Right lobe of liver (tissue), 6 donors: ENCODE measurements around the gene PMEL. TPM values are rescaled to one million over a fixed set of nuclear protein-coding genes. Genes with fewer than 3 reads are reported as not detected.

Source experiments
- ATAC-seq, 4 donors: fragments of 200-7000 bp; cut with Tn5 transposase; one replicate each; pipeline ENCODE4 v1.9.1; 2020; ENCODE audit warnings: mild to moderate bottlenecking in 4 of 4, moderate library complexity in 4 of 4
- DNase-seq, 3 donors: peaks; one replicate each; pipeline ENCODE4 v3.0.0-alpha.2; 2020
- H3K27ac ChIP-seq, 3 donors: fragments of 200-600 bp; one replicate each; pipeline ENCODE4 v1.8.0; 2022
- H3K27me3 ChIP-seq, 2 donors: fragments of 200-600 bp; one replicate each; pipeline ENCODE4 v1.8.0; 2022
- H3K36me3 ChIP-seq, 4 donors: fragments of 200-600 bp; sonication (generic) in 1 of 4; one replicate each; pipeline versions ENCODE4 v1.5.1 to v1.8.0; 2017 to 2022; ENCODE audit warnings: control low read depth in 1 of 4
- H3K4me1 ChIP-seq, 4 donors: fragments of 200-600 bp; sonication (generic) in 1 of 4; one replicate each; pipeline versions ENCODE4 v1.5.1 to v1.8.0; 2017 to 2022; ENCODE audit warnings: control low read depth in 1 of 4
- H3K4me3 ChIP-seq, 3 donors: fragments of 200-600 bp; one replicate each; pipeline ENCODE4 v1.8.0; 2022
- H3K9me3 ChIP-seq, 4 donors: fragments of 200-600 bp; sonication (generic) in 1 of 4; one replicate each; pipeline versions ENCODE4 v1.5.1 to v1.8.0; 2017 to 2022; ENCODE audit warnings: control low read depth in 1 of 4
- POLR2A ChIP-seq: fragments of 450-650 bp; IDR thresholded peaks from one replicate; pipeline ENCODE4 v1.6.1; 2017; ENCODE audit warnings: antibody characterized with exemption, mild to moderate bottlenecking
- WGBS: methylation state at CpG from one replicate; pipeline ENCODE4 v1.1.6; 2018; ENCODE audit warnings: low coverage, low lambda C conversion rate; ENCODE audit not compliant: insufficient coverage; ENCODE audit errors: missing lambda C conversion rate; 5-methylcytosine and 5-hydroxymethylcytosine counted together
- intact Hi-C, 2 donors: fragments of 100-400 bp; cut with DNase I; formaldehyde crosslinking; loops; one replicate each; pipeline versions ENCODE4 v1.11.2 to v1.14.1; 2022
- total RNA-seq, 6 experiments: library from RNA; depleted of rRNA in 2 of 6; stranded (reverse); fragments of >200 nt in 2 of 6; fragmentation: NEBNext Ultra II Directional in 3 of 6; extraction: Animal tissue kit (Norgen Biotek cat#: 25700) in 3 of 6; gene quantifications; one replicate each; pipeline versions ENCODE4 v1.1.0 to v1.2.4, GENCODE V29; 2016 to 2023
- TF ChIP-seq, protein P1 (sequence below), 4 donors: fragments of 200-600 bp in 3 of 4; fragments of 450-650 bp in 1 of 4; IDR thresholded peaks; one replicate each; pipeline versions ENCODE4 v1.5.1 to v1.8.0; 2016 to 2022; ENCODE audit warnings: antibody characterized with exemption in 4 of 4, mild to moderate bottlenecking in 2 of 4
- donor health status: DM: no; HTN: yes; CAD: no.
- donor health status: DM: no; HTN: no; CAD: no.
- donor health status: DM: no; HTN: no; CAD: no.
- donor health status: DM: no; HTN: yes; CAD: no.
- donor health status: DM: no; HTN: yes; CAD: no.

The PMEL gene
- total RNA-seq, 6 experiments from 2014 or later, result 1.5 to 4.5 (median 2.7) TPM

DNA sequence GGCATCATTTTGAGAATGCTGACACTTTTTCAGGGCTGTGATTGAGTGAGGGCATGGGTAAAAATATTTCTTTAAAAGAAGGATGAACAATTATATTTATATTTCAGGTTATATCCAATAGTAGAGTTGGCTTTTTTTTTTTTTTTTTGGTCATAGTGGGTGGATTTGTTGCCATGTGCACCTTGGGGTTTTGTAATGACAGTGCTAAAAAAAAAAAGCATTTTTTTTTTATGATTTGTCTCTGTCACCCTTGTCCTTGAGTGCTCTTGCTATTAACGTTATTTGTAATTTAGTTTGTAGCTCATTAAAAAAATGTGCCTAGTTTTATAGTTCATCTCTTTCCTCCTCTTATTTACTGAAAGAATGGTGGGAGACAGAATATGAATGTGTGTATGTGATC lies 6.6 kb upstream of the PMEL start:
- peaks cover 0 to 19% (median 5%) of the 10 kb centered on the region in 4 donors for H3K4me1 ChIP-seq
- no peak for ATAC-seq
- DNase-seq, result no peak
- no peaks in the 10 kb centered on the region for H3K27me3 ChIP-seq
- TF ChIP-seq POLR2A, result no peak
- TF ChIP-seq, protein P1, sequence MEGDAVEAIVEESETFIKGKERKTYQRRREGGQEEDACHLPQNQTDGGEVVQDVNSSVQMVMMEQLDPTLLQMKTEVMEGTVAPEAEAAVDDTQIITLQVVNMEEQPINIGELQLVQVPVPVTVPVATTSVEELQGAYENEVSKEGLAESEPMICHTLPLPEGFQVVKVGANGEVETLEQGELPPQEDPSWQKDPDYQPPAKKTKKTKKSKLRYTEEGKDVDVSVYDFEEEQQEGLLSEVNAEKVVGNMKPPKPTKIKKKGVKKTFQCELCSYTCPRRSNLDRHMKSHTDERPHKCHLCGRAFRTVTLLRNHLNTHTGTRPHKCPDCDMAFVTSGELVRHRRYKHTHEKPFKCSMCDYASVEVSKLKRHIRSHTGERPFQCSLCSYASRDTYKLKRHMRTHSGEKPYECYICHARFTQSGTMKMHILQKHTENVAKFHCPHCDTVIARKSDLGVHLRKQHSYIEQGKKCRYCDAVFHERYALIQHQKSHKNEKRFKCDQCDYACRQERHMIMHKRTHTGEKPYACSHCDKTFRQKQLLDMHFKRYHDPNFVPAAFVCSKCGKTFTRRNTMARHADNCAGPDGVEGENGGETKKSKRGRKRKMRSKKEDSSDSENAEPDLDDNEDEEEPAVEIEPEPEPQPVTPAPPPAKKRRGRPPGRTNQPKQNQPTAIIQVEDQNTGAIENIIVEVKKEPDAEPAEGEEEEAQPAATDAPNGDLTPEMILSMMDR (IDR thresholded peaks at IDR 0.05), result no peak
- intact Hi-C loops, result no loop called here
- peak overlapping the region; percentile 80 to 83 (median 81) for H3K27ac ChIP-seq
- H3K9me3 ChIP-seq, result no peaks in the 10 kb centered on the region
- H3K36me3 ChIP-seq, result no peaks in the 10 kb centered on the region
- peak overlapping the region; percentile 34 to 67 (median 56) for H3K4me3 ChIP-seq
- 13% methylated on average over 1 of the region's 1 CpG for WGBS

DNA sequence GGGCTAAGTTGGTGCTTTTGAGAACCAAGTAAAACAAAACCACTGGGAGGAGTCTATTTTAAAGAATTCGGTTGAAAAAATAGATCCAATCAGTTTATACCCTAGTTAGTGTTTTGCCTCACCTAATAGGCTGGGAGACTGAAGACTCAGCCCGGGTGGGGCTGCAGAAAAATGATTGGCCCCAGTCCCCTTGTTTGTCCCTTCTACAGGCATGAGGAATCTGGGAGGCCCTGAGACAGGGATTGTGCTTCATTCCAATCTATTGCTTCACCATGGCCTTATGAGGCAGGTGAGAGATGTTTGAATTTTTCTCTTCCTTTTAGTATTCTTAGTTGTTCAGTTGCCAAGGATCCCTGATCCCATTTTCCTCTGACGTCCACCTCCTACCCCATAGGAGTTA lies 6.2 kb upstream of the PMEL start:
- H3K4me3 ChIP-seq, result no peak overlapping the region
- H3K9me3 ChIP-seq, result no peaks in the 10 kb centered on the region

DNA sequence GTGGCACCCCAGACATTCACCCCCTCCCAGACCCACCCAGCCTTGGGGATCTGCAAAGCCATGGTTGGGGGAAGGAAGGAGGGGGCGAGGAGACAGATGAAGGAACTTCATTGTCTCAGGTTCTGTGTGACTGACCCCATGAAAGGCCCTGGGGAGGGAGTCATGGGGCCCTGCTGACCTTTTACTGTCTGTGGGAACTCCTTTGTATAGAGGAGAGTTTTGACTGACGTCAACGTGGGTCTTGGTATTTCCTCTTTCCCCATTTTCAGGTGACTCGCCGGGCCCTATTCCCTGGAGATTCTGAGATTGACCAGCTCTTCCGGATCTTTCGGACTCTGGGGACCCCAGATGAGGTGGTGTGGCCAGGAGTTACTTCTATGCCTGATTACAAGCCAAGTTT lies 4.9 kb upstream of the PMEL start:
- WGBS, result 83% methylated on average over 5 of the region's 7 CpGs
- Histone ChIP-seq H3K4me3 (no peak overlapping the region), H3K36me3 (no peaks in the 10 kb centered on the region), H3K4me1 (peaks cover 0 to 28% (median 7%) of the 10 kb centered on the region in 4 donors), H3K27me3 (no peaks in the 10 kb centered on the region), H3K9me3 (no peaks in the 10 kb centered on the region), H3K27ac (no peak overlapping the region)
- ATAC-seq, result no peak
- intact Hi-C loops, result no loop called here
- TF ChIP-seq POLR2A, result no peak
- TF ChIP-seq, protein P1 (IDR thresholded peaks at IDR 0.05), result no peak
- DNase-seq, result no peak

More for the DNA sequence above, 6.2 kb upstream of the PMEL start:
- Histone ChIP-seq H3K36me3 (no peaks in the 10 kb centered on the region), H3K4me1 (peaks cover 0 to 23% (median 5%) of the 10 kb centered on the region in 4 donors), H3K27me3 (no peaks in the 10 kb centered on the region), H3K27ac (peak overlapping the region; percentile 80 to 83 (median 81))
- no peak for ATAC-seq
- 23% methylated on average over 2 of the region's 3 CpGs for WGBS
- TF ChIP-seq, protein P1 (IDR thresholded peaks at IDR 0.05), result no peak
- no peak for TF ChIP-seq POLR2A
- no peak for DNase-seq
- intact Hi-C loops, result no loop called here

DNA sequence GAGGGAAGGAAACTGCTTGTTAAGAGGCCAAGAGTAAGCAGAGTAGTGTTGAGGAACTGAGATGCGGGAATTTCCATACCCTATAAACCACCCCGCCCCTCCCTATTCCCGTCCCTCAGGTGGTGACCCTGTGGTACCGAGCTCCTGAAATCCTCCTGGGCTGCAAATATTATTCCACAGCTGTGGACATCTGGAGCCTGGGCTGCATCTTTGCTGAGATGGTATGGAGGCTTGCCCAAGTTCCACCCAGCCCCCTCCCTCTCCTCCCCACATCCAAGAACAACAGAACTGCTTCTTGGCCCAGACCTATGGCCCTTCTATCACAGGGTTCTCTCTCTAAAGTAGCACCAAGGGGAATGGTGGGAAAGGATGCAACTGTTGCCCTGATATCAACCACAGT lies 3.5 kb upstream of the PMEL start:
- Histone ChIP-seq H3K27ac (no peak overlapping the region), H3K27me3 (no peaks in the 10 kb centered on the region), H3K36me3 (no peaks in the 10 kb centered on the region), H3K4me1 (peaks cover 0 to 19% (median 7%) of the 10 kb centered on the region in 4 donors), H3K9me3 (no peaks in the 10 kb centered on the region), H3K4me3 (no peak overlapping the region)
- TF ChIP-seq POLR2A, result no peak
- TF ChIP-seq, protein P1 (IDR thresholded peaks at IDR 0.05), result no peak
- DNase-seq, result no peak
- ATAC-seq, result no peak
- intact Hi-C loops, result no loop called here
- WGBS, result no CpG with 5 or more reads among the region's 4 CpGs
